GM21528 (cell line): Measurements from ENCODE around the gene RNPEP.
A peak's percentile ranks its signal among the peaks of the same experiment; 100 is the strongest.
"Not testable (repeated sequence)": the region's sequence is repeated elsewhere in the genome, so short reads cannot be mapped to it uniquely, and the experiment has no call there.

Experiments
- ATAC-seq: cut with Tn5 transposase; IDR thresholded peaks from one replicate; pipeline ENCODE4 v1.9.1; 2021; ENCODE audit warnings: mild to moderate bottlenecking, moderate library complexity; ENCODE audit not compliant: unreplicated experiment, low FRiP score

RNPEP gene

GRCh38 chr1:202034149-202034682, 51.8 kb downstream of the RNPEP start:
- no peak for ATAC-seq

- no peak for ATAC-seq
These were observed 52.4 kb downstream of the RNPEP start for GRCh38 chr1:202034683-202035462.

GRCh38 chr1:202036595-202037387, 54.3 kb downstream of the RNPEP start:
- no peak for ATAC-seq

GRCh38 chr1:202037706-202038296, 55.4 kb downstream of the RNPEP start:
- ATAC-seq, result no peak

- ATAC-seq, result peak; percentile 50
These were observed 56.4 kb downstream of the RNPEP start for GRCh38 chr1:202038688-202039346.

GRCh38 chr1:202045705-202046104, 63.3 kb downstream of the RNPEP start:
- no peak for ATAC-seq

GRCh38 chr1:202046227-202046626, 63.8 kb downstream of the RNPEP start:
- ATAC-seq, result no peak

GRCh38 chr1:202046748-202047708, 64.6 kb downstream of the RNPEP start:
- ATAC-seq, result no peak

GRCh38 chr1:202047977-202048376, 65.5 kb downstream of the RNPEP start:
- ATAC-seq, result no peak

GRCh38 chr1:202049129-202049528, 66.7 kb downstream of the RNPEP start:
- ATAC-seq, result no peak

GRCh38 chr1:202054094-202054493, 71.6 kb downstream of the RNPEP start:
- no peak for ATAC-seq

- ATAC-seq, result not testable (repeated sequence)
These were observed 72.2 kb downstream of the RNPEP start for GRCh38 chr1:202054673-202055072.
